Activated naive CD8-positive, alpha-beta T cell treated with anti-CD3 and anti-CD28 coated beads for 36 hours (primary cell): Measurements from ENCODE around the gene NECTIN1. TPM values are rescaled to one million over a fixed set of nuclear protein-coding genes. Genes with fewer than 3 reads are reported as not detected.

Experiments used
- DNase-seq: peaks from one replicate; pipeline ENCODE4 v3.0.0; 2021
- H3K27ac Mint-ChIP-seq: one replicate; pipeline ENCODE4 v1.8.0; 2022; ENCODE audit warnings: mild to moderate bottlenecking, moderate library complexity, mixed read lengths
- H3K27me3 Mint-ChIP-seq: one replicate; pipeline ENCODE4 v1.8.0; 2022; ENCODE audit warnings: mild to moderate bottlenecking, mixed read lengths
- H3K36me3 Mint-ChIP-seq: one replicate; pipeline ENCODE4 v1.8.0; 2021; ENCODE audit warnings: mild to moderate bottlenecking, mixed read lengths
- H3K4me1 Mint-ChIP-seq: one replicate; pipeline ENCODE4 v1.8.0; 2021; ENCODE audit warnings: mixed read lengths
- H3K4me3 Mint-ChIP-seq: one replicate; pipeline ENCODE4 v1.8.0; 2022; ENCODE audit warnings: mild to moderate bottlenecking, moderate library complexity, mixed read lengths
- H3K9me3 Mint-ChIP-seq: one replicate; pipeline ENCODE4 v1.8.0; 2022; ENCODE audit warnings: mixed read lengths
- total RNA-seq, 2 experiments: library from RNA; stranded (reverse); gene quantifications; one replicate each; pipeline ENCODE4 v1.2.3, GENCODE V29; 2021

Gene NECTIN1
- total RNA-seq, result 1 to 10 TPM; 3.2 to 3.7 TPM

GRCh38 chr11:119728651-119729580 lies at the start of gene NECTIN1:
TSS of gene NECTIN1 (minus strand) at chr11:119729200. CDS start at chr11:119728553, 647 bp downstream.
- H3K4me1 Mint-ChIP-seq, result peaks cover 18% of the 10 kb centered on the region
- H3K27me3 Mint-ChIP-seq, result peaks cover 43% of the 10 kb centered on the region
- H3K36me3 Mint-ChIP-seq, result no peaks in the 10 kb centered on the region

GRCh38 chr11:119778391-119779194 lies 49.6 kb upstream of the NECTIN1 start:
- DNase-seq, result no peak
- Mint-ChIP-seq H3K9me3 (no peaks in the 10 kb centered on the region), H3K4me3 (no peak overlapping the region), H3K36me3 (no peaks in the 10 kb centered on the region), H3K4me1 (no peaks in the 10 kb centered on the region), H3K27me3 (peaks cover 25% of the 10 kb centered on the region), H3K27ac (no peak overlapping the region)

More at GRCh38 chr11:119728651-119729580, at the start of gene NECTIN1:
- peak; percentile 83 for DNase-seq
- Mint-ChIP-seq H3K9me3 (no peaks in the 10 kb centered on the region), H3K4me3 (peak within 1 kb of the TSS; percentile 83), H3K27ac (no peak within 1 kb of the TSS)

- Mint-ChIP-seq H3K27me3 (peaks cover 27% of the 10 kb centered on the region), H3K9me3 (no peaks in the 10 kb centered on the region), H3K4me1 (no peaks in the 10 kb centered on the region), H3K4me3 (no peak overlapping the region), H3K36me3 (no peaks in the 10 kb centered on the region), H3K27ac (no peak overlapping the region)
- no peak for DNase-seq
These were observed 48.9 kb upstream of the NECTIN1 start for GRCh38 chr11:119777940-119778339.

GRCh38 chr11:119776651-119777050 lies 47.7 kb upstream of the NECTIN1 start:
- H3K36me3 Mint-ChIP-seq, result no peaks in the 10 kb centered on the region
- no peaks in the 10 kb centered on the region for H3K4me1 Mint-ChIP-seq
- no peak overlapping the region for H3K4me3 Mint-ChIP-seq
- peaks cover 18% of the 10 kb centered on the region for H3K27me3 Mint-ChIP-seq
- no peaks in the 10 kb centered on the region for H3K9me3 Mint-ChIP-seq
- no peak overlapping the region for H3K27ac Mint-ChIP-seq
- DNase-seq, result no peak

- Mint-ChIP-seq H3K9me3 (no peaks in the 10 kb centered on the region), H3K36me3 (no peaks in the 10 kb centered on the region), H3K27me3 (peaks cover 22% of the 10 kb centered on the region), H3K4me1 (no peaks in the 10 kb centered on the region), H3K4me3 (no peak overlapping the region), H3K27ac (no peak overlapping the region)
- DNase-seq, result no peak
These were observed 47.1 kb upstream of the NECTIN1 start for GRCh38 chr11:119776031-119776636.

GRCh38 chr11:119774172-119774763 lies 45.3 kb upstream of the NECTIN1 start:
- no peak for DNase-seq
- Mint-ChIP-seq H3K27me3 (peaks cover 24% of the 10 kb centered on the region), H3K9me3 (no peaks in the 10 kb centered on the region), H3K27ac (no peak overlapping the region), H3K36me3 (no peaks in the 10 kb centered on the region), H3K4me3 (no peak overlapping the region), H3K4me1 (no peaks in the 10 kb centered on the region)

- peaks cover 32% of the 10 kb centered on the region for H3K27me3 Mint-ChIP-seq
- peaks cover 8% of the 10 kb centered on the region for H3K9me3 Mint-ChIP-seq
- no peak for DNase-seq
- H3K4me3 Mint-ChIP-seq, result no peak overlapping the region
- H3K36me3 Mint-ChIP-seq, result no peaks in the 10 kb centered on the region
- no peak overlapping the region for H3K27ac Mint-ChIP-seq
- H3K4me1 Mint-ChIP-seq, result no peaks in the 10 kb centered on the region
These were observed 43.8 kb upstream of the NECTIN1 start for GRCh38 chr11:119772641-119773415.

GRCh38 chr11:119772076-119772475 lies 43.1 kb upstream of the NECTIN1 start:
- H3K27me3 Mint-ChIP-seq, result peaks cover 32% of the 10 kb centered on the region
- H3K4me1 Mint-ChIP-seq, result no peaks in the 10 kb centered on the region
- H3K36me3 Mint-ChIP-seq, result no peaks in the 10 kb centered on the region
- peaks cover 9% of the 10 kb centered on the region for H3K9me3 Mint-ChIP-seq
- no peak overlapping the region for H3K27ac Mint-ChIP-seq
- DNase-seq, result no peak
- no peak overlapping the region for H3K4me3 Mint-ChIP-seq

GRCh38 chr11:119771172-119771770 lies 42.3 kb upstream of the NECTIN1 start:
- Mint-ChIP-seq H3K27me3 (peaks cover 33% of the 10 kb centered on the region), H3K36me3 (no peaks in the 10 kb centered on the region), H3K4me1 (no peaks in the 10 kb centered on the region), H3K9me3 (peaks cover 15% of the 10 kb centered on the region), H3K27ac (no peak overlapping the region), H3K4me3 (no peak overlapping the region)
- DNase-seq, result no peak

GRCh38 chr11:119765628-119766027 lies 36.6 kb upstream of the NECTIN1 start:
- Mint-ChIP-seq H3K4me3 (no peak overlapping the region), H3K27me3 (peaks cover 37% of the 10 kb centered on the region), H3K4me1 (no peaks in the 10 kb centered on the region)

GRCh38 chr11:119764108-119764868 lies 35.3 kb upstream of the NECTIN1 start:
- Mint-ChIP-seq H3K27me3 (peaks cover 44% of the 10 kb centered on the region), H3K9me3 (peaks cover 17% of the 10 kb centered on the region), H3K4me3 (no peak overlapping the region), H3K36me3 (no peaks in the 10 kb centered on the region), H3K4me1 (peaks cover 2% of the 10 kb centered on the region), H3K27ac (no peak overlapping the region)
- no peak for DNase-seq

More at GRCh38 chr11:119765628-119766027, 36.6 kb upstream of the NECTIN1 start:
- Mint-ChIP-seq H3K36me3 (no peaks in the 10 kb centered on the region), H3K27ac (no peak overlapping the region), H3K9me3 (peaks cover 17% of the 10 kb centered on the region)
- no peak for DNase-seq

GRCh38 chr11:119763071-119763728 lies 34.2 kb upstream of the NECTIN1 start:
- H3K27me3 Mint-ChIP-seq, result peaks cover 44% of the 10 kb centered on the region
- H3K4me1 Mint-ChIP-seq, result peaks cover 2% of the 10 kb centered on the region
- H3K9me3 Mint-ChIP-seq, result peaks cover 12% of the 10 kb centered on the region
- no peak overlapping the region for H3K27ac Mint-ChIP-seq
- no peak for DNase-seq
- H3K4me3 Mint-ChIP-seq, result no peak overlapping the region
- H3K36me3 Mint-ChIP-seq, result no peaks in the 10 kb centered on the region
